GM12892 (cell line): Measurements from ENCODE around the gene HEMK1.

Experiments
- POLR2A ChIP-seq: IDR thresholded peaks from 2 replicates; pipeline ENCODE4 v1.6.1; 2011; ENCODE audit warnings: low read depth, low read length, control low read depth
- POLR2AphosphoS5 ChIP-seq: IDR thresholded peaks from 2 replicates; pipeline ENCODE4 v1.6.1; 2011; ENCODE audit warnings: low read depth, low read length, control low read depth

GRCh38 chr3:50616770-50617095 is 47.4 kb downstream of the HEMK1 start:
- TF ChIP-seq POLR2AphosphoS5 = no peak
- no peak for TF ChIP-seq POLR2A
